Fibroblast of pulmonary artery (primary cell): ENCODE measurements around the gene JARID2.

Experiments used
- DNase-seq: peaks from one replicate; pipeline ENCODE4 v3.0.0-alpha.2; 2010; ENCODE audit warnings: low read depth
- H3K4me3 ChIP-seq: replicated peaks from 2 replicates; pipeline ENCODE4 v1.5.1; 2011; ENCODE audit warnings: low read depth, mild to moderate bottlenecking, control low read depth, low read length, moderate library complexity
- CTCF ChIP-seq: IDR thresholded peaks from 2 replicates; pipeline ENCODE4 v1.5.1; 2011; ENCODE audit warnings: mild to moderate bottlenecking, control low read depth, low read length, inconsistent platforms; ENCODE audit errors: missing control alignments

JARID2 gene

GRCh38 chr6:15430186-15430585, 184.3 kb downstream of the JARID2 start:
- TF ChIP-seq CTCF: no peak
- no peak overlapping the region for H3K4me3 ChIP-seq
- peak; percentile 59 for DNase-seq

GRCh38 chr6:15430931-15431405, 185.1 kb downstream of the JARID2 start:
- no peak overlapping the region for H3K4me3 ChIP-seq
- peak; percentile 69 for DNase-seq
- no peak for TF ChIP-seq CTCF

GRCh38 chr6:15431762-15432483, 186.1 kb downstream of the JARID2 start:
- no peak overlapping the region for H3K4me3 ChIP-seq
- TF ChIP-seq CTCF: no peak
- DNase-seq: peak; percentile 62

- DNase-seq: no peak
- no peak for TF ChIP-seq CTCF
- no peak overlapping the region for H3K4me3 ChIP-seq
Observed at GRCh38 chr6:15433511-15433861, 187.6 kb downstream of the JARID2 start.

- H3K4me3 ChIP-seq: no peak overlapping the region
- DNase-seq: no peak
- TF ChIP-seq CTCF: no peak
Observed at GRCh38 chr6:15434263-15434662, 188.4 kb downstream of the JARID2 start.

- DNase-seq: no peak
- no peak overlapping the region for H3K4me3 ChIP-seq
- no peak for TF ChIP-seq CTCF
Observed at GRCh38 chr6:15434823-15435380, 189.0 kb downstream of the JARID2 start.

GRCh38 chr6:15435468-15435867, 189.6 kb downstream of the JARID2 start:
- no peak overlapping the region for H3K4me3 ChIP-seq
- no peak for DNase-seq

More at GRCh38 chr6:15435468-15435867, 189.6 kb downstream of the JARID2 start:
- no peak for TF ChIP-seq CTCF
